NCI-H446 treated with DMSO at 0.1 percent for 48 hours (cell line): ENCODE measurements around the gene ITPRID1.
"Not testable (repeated sequence)": the region's sequence is repeated elsewhere in the genome, so short reads cannot be mapped to it uniquely, and the experiment has no call there.

ENCODE experiments used
- DNase-seq: peaks from one replicate; lab custom pipeline; 2025; lab: John Stamatoyannopoulos, UW

Gene ITPRID1

DNA sequence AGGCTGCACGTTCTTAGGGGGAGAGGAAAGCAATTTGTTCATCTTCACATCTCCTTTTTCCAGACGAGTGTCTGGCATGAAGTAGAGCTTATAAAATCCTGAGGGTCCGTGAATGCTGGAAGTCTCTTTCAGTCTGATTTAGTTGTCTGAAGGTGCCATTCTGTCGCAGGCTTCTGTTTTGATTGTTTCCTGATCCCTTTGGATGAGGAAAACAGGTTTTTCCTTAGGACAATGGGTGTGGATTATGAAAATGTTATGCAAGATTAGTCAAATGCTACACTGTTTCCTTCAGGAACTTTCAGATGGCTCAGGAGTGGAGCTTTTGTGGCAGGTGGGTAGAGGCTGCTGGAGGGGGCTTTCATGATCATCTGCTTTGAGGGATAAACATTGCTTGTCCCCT, at the start of gene ITPRID1:
Gene ITPRID1 (plus strand): TSS at position 301 of the 400 bp plus-strand sequence. CDS start 38,935 bp downstream, outside the sequence.
- no peak for DNase-seq

GRCh38 chr7:31464601-31465000, 49.3 kb upstream of the ITPRID1 start:
- no peak for DNase-seq

GRCh38 chr7:31465285-31465684, 48.6 kb upstream of the ITPRID1 start:
- DNase-seq: no peak

- DNase-seq: no peak
Observed at GRCh38 chr7:31466036-31466435, 47.9 kb upstream of the ITPRID1 start.

GRCh38 chr7:31470883-31471282, 43.0 kb upstream of the ITPRID1 start:
- DNase-seq: not testable (repeated sequence)

DNA sequence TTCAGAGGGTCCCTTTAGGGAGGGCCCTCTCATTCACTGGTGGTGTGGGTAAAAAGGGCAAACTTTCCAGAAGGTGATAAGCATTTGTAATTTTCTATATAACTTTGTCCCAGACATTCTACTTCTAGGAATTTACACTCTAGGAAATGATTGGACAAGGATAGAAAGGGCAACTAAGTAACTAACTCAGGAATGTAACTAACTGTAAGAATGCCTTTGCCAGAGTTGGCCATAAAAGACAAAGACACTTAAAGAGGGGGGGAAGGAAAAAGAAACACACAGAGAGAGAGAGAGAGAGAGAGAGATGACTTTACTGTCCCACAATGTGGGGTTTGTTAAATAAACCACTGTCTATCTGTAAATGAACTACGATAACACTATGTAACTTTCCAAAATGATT, 38.5 kb upstream of the ITPRID1 start:
- DNase-seq: no peak

- peak; percentile 10 for DNase-seq
Observed at GRCh38 chr7:31476073-31476745, 37.7 kb upstream of the ITPRID1 start.

DNA sequence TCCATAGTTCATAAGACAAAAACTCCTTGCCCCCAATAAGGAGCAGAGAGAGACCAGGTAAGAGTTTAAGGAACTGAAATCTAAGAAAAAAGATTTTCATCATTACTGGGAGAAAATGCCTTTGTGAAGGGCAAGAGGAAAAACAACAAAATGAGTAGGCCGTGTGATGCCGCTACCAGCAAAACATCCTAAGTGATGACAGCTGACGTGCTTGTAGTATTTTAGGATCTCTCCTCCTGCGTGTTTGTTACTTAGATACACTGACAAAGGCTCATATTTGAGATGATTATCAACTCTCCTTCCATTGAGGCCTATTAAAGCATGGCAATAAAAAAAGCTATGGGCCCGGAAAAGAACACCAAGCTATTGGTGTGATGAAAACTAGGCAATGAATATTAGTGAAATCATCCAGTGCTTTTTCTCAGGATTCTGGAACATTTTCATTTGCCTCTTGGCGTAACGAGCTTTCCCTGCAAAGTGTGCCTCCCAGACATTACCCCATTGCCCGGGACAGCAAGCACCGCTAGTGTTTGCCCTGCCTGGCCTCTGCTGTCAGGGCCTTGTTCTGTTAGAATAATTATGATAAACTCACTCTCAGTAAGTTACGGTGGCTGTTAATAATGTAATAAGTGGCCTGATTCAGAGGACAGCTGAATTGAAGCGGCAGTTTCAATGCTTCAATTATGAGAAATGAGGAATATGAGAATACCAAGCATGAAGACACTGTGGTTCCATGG, 36.8 kb upstream of the ITPRID1 start:
- no peak for DNase-seq

DNA sequence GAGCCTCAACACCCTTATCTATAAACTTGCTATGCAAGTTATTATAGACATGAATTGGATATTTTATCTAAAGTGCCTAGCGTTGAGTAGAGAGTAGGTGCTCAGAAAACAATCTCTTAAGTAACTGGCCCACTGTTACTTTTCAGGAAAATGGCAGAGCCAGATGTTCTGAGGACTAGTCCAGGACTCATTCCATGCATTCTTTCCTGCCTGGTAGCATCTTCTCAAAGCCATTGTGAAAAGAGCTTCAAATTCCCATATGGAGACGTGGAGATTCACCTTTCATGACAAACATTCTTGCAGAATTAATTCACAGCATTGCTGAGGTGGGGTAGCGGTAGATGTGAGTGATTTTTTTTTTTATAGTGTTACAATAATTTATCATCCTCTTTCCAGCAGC, 35.9 kb upstream of the ITPRID1 start:
- DNase-seq: no peak

GRCh38 chr7:31478721-31479120, 35.2 kb upstream of the ITPRID1 start:
- no peak for DNase-seq

DNA sequence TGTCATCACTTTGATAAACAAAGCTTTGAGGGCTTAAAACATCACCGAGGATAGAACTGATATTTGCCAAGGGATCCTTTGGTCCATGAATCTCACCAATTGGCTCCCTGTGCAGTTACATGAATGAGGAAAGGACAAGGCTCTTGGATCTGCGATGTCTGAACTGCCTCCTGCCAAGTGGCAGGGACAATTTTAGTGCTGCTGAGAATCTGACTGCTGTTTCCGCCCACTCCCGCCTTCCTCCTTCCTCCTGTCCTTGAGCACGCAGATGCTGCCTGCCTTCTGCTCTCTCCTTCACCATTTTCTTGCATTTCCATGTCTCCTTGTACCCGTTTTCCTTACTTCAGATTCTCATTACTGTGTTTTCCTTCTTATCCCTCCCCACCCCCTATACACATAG, 26.8 kb upstream of the ITPRID1 start:
- no peak for DNase-seq

GRCh38 chr7:31487476-31487875, 26.4 kb upstream of the ITPRID1 start:
- DNase-seq: no peak

GRCh38 chr7:31488562-31489203, 25.2 kb upstream of the ITPRID1 start:
- DNase-seq: peak; percentile 7

- DNase-seq: no peak
Observed at GRCh38 chr7:31490796-31491314, 23.0 kb upstream of the ITPRID1 start.

DNA sequence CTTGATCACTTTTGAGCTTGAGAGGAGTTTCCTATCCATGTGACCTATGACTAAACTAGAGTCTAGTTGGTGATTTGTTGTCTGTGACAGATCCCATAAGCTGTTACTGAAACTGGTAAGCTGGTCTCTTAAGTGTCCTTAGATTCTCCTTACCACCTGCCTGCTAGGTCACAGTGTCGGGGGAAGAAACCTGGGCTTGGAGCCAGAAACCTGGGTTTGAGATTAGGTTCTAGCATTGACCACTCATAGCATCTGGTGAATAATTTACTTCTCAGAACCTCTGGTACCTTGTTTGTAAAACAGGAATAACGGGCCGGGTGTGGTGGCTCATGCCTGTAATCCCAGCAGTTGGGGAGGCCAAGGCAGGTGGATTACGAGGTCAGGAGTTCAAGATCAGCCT, 21.8 kb upstream of the ITPRID1 start:
- no peak for DNase-seq

DNA sequence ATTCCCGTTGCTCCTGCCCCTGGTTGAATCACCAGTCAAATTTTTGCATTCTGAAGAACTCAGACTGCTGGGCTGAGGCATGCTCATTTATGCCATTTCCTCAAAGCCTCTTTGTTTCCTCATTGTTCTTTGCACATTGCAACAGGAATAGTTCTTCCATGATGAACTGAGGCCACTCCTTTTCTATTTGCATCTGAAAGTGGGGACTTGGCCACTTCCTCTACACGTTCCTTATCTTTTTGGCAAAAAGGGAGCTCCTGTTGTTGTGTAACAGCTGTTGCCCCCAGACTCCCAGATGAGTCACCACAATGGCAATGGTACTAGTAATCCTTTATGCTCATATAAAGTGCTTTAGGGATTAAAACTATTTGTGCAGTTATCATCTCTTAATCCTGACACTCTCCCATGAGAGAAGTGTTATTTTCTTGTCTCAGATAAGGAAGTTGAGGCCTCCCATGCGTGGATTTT, 20.1 kb upstream of the ITPRID1 start:
- DNase-seq: no peak

- no peak for DNase-seq
Observed at GRCh38 chr7:31494421-31494820, 19.5 kb upstream of the ITPRID1 start.

GRCh38 chr7:31495653-31496052, 18.2 kb upstream of the ITPRID1 start:
- DNase-seq: no peak

- no peak for DNase-seq
Observed at GRCh38 chr7:31497516-31497915, 16.4 kb upstream of the ITPRID1 start.

- DNase-seq: no peak
Observed at GRCh38 chr7:31500656-31501055, 13.2 kb upstream of the ITPRID1 start.

GRCh38 chr7:31508823-31509222, 5.1 kb upstream of the ITPRID1 start:
- no peak for DNase-seq

- no peak for DNase-seq
Observed at GRCh38 chr7:31512166-31512565, 1.7 kb upstream of the ITPRID1 start.
